Right hindlimb (tissue), 1 donor: ENCODE measurements around the gene TRIM56.
"Not testable (repeated sequence)": the region's sequence is repeated elsewhere in the genome, so short reads cannot be mapped to it uniquely, and the experiment has no call there.

Experiments used
- DNase-seq: peaks from one replicate; pipeline ENCODE4 v3.0.0-alpha.2; 2018

Gene TRIM56

GRCh38 chr7:101085162-101085964 lies at the start of gene TRIM56:
Gene TRIM56, plus strand, starts transcription at chr7:101085481. Its CDS starts 1,832 bp downstream, at chr7:101087313.
- DNase-seq = peak; percentile 89

GRCh38 chr7:101035941-101036340 lies 49.3 kb upstream of the TRIM56 start:
- no peak for DNase-seq

GRCh38 chr7:101041283-101041682 lies 44.0 kb upstream of the TRIM56 start:
- DNase-seq = not testable (repeated sequence)

- peak; percentile 71 for DNase-seq
Observed at GRCh38 chr7:101058355-101058754, 26.9 kb upstream of the TRIM56 start.

- DNase-seq = no peak
Observed at GRCh38 chr7:101059620-101059942, 25.7 kb upstream of the TRIM56 start.

- no peak for DNase-seq
Observed at GRCh38 chr7:101060992-101061391, 24.3 kb upstream of the TRIM56 start.

- not testable (repeated sequence) for DNase-seq
Observed at GRCh38 chr7:101064176-101064550, 21.1 kb upstream of the TRIM56 start.

- DNase-seq = not testable (repeated sequence)
Observed at GRCh38 chr7:101065162-101065561, 20.1 kb upstream of the TRIM56 start.

GRCh38 chr7:101066141-101066832 lies 19.0 kb upstream of the TRIM56 start:
- no peak for DNase-seq

GRCh38 chr7:101066833-101067177 lies 18.5 kb upstream of the TRIM56 start:
- no peak for DNase-seq

- DNase-seq = no peak
Observed at GRCh38 chr7:101068401-101068800, 16.9 kb upstream of the TRIM56 start.

GRCh38 chr7:101071362-101072104 lies 13.7 kb upstream of the TRIM56 start:
- DNase-seq = not testable (repeated sequence)

- no peak for DNase-seq
Observed at GRCh38 chr7:101075646-101076045, 9.6 kb upstream of the TRIM56 start.

- DNase-seq = not testable (repeated sequence)
Observed at GRCh38 chr7:101076183-101076582, 9.1 kb upstream of the TRIM56 start.

GRCh38 chr7:101077303-101078086 lies 7.8 kb upstream of the TRIM56 start:
- peak; percentile 72 for DNase-seq

- no peak for DNase-seq
Observed at GRCh38 chr7:101081432-101081831, 3.8 kb upstream of the TRIM56 start.

GRCh38 chr7:101084865-101085161 lies 468 bp upstream of the TRIM56 start:
- no peak for DNase-seq

GRCh38 chr7:101087334-101088068 lies 2.2 kb downstream of the TRIM56 start:
- DNase-seq = no peak

GRCh38 chr7:101088069-101088425 lies 2.8 kb downstream of the TRIM56 start:
- DNase-seq = no peak

GRCh38 chr7:101088858-101089529 lies 3.7 kb downstream of the TRIM56 start:
- DNase-seq = no peak

GRCh38 chr7:101089876-101090275 lies 4.6 kb downstream of the TRIM56 start:
- DNase-seq = no peak
